GM12873 (cell line): Measurements from ENCODE around the gene PTGR3.

Experiments used
- TF ChIP-seq, protein P1 (sequence below): IDR thresholded peaks from 2 replicates; pipeline ENCODE4 v1.5.1; 2012; ENCODE audit warnings: low read depth, mild to moderate bottlenecking, moderate library complexity, low read length, control low read depth; ENCODE audit not compliant: insufficient read depth; ENCODE audit errors: missing control alignments

PTGR3 gene

DNA sequence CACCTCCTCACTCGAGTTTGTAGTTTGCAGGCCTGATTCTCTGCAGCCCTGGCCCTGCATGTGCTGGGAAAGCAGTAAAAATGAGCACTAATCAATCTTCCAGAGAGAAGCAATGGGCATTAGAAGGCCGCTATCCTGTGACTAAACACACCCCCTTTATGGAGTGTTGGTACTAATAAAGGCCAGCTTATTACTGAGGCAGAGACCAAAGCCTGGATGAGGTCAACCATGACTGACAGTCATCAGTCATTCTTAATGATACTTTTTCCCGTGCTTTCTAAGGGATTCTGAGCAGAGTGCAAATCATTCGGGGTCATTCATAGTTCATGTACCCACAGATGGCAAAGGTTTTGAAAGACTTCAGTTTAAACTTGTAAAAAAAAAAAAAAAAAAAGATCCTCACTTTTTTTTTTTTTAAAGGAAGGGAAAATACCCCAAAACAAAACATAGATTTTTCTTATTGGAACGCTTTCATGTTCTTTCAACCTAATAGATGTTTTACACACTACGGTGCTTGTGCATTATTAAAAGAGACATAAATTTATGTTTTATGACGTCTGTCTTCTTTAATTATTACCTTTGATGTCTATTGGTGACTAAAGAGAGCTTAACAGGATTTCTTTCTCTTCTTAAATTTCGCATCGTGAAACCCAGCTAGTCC, 14.9 kb upstream of the PTGR3 start:
- TF ChIP-seq, protein P1, sequence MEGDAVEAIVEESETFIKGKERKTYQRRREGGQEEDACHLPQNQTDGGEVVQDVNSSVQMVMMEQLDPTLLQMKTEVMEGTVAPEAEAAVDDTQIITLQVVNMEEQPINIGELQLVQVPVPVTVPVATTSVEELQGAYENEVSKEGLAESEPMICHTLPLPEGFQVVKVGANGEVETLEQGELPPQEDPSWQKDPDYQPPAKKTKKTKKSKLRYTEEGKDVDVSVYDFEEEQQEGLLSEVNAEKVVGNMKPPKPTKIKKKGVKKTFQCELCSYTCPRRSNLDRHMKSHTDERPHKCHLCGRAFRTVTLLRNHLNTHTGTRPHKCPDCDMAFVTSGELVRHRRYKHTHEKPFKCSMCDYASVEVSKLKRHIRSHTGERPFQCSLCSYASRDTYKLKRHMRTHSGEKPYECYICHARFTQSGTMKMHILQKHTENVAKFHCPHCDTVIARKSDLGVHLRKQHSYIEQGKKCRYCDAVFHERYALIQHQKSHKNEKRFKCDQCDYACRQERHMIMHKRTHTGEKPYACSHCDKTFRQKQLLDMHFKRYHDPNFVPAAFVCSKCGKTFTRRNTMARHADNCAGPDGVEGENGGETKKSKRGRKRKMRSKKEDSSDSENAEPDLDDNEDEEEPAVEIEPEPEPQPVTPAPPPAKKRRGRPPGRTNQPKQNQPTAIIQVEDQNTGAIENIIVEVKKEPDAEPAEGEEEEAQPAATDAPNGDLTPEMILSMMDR, result no peak

DNA sequence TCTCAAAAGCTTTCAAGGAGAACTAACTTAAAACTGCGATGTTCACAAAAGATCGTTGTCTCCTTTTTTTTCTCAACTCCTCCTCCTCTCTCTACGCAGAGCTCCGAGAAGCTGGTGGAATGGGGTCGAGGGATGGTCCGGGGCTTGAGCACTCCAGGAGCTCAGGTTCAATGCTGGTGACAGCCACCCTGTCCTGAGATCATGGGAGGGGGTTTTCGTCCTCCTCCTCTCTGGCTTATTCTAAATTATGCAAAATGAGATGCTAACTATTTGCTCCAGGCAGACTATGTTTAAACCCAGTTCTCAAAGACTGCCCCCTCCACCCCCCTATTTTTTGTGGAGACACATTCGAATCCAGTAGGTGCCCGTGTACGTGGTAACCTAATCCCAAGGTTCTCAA, 13.5 kb upstream of the PTGR3 start:
- TF ChIP-seq, protein P1, result no peak

DNA sequence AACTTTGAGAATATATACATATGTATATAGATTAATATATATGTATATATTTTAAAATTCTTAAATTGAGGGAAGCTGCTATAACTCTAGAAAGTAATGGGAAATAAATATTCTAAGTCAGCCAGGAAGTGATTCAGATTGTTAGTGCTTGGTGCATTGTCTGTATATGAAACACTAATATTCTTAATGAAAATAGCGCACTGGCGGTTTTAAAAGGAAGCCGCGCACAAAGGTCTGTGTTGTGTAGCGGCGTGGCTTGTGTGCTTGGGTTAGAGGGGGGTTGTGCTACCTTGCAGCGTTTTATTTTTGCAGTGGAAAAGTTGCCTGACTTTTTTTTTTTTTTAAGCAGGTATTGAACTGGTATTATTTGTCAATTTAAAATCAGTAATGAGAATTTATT, 13.0 kb upstream of the PTGR3 start:
- TF ChIP-seq, protein P1, result no peak

DNA sequence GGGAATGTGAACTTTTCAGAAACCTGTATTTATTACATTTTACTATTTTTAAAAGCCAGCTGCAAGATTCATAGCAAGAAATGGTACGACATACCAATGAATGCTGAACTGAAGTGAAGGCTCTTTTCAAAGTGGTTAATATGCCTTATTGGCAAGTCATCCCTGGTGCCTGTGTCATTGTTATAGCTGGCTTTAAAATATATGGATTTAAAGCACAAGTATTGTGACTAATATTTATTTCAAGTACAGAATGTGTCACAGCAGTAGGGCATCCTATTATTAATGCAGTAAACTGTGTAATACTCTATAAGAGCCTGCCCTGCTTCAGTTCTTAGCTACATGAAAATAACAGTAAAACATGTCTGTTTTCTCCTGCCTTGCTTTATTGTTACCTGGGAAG, 12.5 kb upstream of the PTGR3 start:
- TF ChIP-seq, protein P1, result no peak

DNA sequence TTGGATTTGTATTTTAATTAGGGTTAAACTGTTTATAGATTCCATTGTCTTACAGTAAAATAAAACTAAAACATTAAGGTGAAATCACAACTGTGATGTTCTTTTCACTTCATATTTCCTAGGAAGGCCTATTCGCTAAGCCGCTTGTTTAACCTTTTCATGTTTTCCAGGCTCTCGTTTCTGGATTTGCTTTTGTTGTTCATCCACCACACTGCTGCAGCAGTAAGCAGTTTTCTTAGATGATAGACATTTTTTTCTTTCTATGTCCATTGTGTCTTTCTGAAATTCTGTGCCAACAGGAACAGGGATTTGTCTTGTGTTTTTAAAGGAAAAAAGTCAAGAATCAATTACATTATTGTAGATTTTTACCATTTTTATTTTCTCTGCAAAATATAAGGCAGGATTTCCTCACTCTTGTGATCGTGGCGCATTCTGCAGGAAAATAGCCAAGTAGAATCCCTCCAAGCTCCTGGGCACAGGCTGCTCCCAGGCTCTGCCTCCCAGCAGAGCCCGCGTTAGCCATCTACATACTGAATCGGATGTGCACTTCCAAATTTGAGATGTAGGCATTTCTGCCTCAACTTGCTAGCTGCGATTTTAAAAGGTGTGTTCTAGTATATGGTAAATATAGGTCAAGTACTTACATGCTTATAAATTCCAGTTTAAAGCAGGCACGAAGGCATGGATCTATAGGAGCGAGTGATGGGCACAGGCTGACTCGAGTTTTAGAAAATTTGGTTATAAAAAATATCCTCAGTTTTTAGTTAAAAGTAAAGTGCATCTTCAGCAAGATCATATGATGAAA, 11.8 kb upstream of the PTGR3 start:
- TF ChIP-seq, protein P1, result no peak

DNA sequence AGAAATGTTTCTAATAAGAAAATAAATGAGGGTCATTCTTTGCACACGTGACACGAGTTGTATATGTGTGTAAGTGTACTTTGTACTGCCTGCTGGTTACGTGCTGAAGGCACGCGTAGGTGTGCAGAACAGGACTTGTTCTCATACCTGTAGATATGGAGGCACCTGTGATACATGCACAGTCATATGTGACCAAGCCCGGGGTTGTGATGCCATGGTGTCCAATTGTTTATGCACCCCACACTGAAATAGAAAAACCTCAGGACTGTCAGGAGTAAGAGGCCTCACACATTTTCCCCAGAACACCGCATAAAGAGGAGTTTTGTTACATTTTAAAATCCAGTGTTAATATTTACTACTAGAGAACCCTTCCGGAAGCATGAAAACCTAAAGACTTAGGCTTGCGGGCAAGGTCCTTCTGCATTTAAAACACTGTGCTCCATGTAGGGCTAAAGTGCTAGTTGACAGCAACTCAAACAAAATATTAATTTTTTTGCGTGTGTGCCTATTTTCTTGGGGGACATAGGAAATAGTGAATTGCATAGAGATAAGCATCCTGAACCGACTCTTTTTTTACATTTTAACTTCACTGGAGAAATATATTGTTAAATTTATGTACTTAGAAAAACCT, 10.9 kb upstream of the PTGR3 start:
- TF ChIP-seq, protein P1, result no peak

DNA sequence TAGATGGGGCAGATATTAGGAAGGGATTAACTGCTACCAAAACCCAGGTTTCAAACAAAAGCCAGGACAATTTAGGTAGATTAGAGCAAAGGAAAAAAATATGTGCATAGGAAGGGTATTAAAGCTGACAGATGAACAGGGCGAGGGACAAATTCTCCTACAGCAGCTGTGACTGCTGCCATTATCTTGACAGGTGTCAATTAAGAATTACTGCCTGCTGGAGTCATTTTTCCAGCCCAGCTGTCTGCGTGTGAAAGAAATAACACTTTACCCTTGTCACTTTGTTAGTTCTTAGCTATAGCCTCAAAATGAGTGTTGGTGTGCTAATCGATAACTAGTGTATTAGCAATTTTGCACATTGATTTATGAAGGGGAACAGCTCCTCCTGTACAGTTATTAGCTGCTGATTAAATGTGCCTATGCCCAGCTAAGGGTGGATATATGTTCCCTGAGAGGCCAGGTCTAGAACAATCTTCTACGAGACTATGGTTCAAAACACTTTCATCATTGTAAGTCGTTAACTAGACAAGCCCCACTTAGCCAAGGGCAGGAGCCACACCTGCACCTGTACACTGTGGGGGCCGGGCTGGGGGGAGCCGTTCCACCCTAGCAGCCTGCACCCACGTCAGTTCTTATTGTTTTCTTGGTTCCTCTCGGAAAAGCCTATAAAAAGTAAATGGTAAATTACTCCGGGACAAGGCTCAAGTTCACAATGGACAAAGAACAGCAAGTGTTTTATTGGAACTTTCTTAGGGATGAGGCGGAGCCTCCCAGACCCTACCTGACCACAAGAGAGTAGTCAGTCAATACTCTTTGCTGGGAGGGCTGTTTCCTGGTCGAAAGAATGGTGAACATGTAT, 9.4 kb upstream of the PTGR3 start:
- TF ChIP-seq, protein P1, result no peak
